ENCODE measurements around the gene CCL26.
A peak's percentile ranks its signal among the peaks of the same experiment; 100 is the strongest.
"Not testable (repeated sequence)": the region's sequence is repeated elsewhere in the genome, so short reads cannot be mapped to it uniquely, and the experiment has no call there.

Gene CCL26

DNA sequence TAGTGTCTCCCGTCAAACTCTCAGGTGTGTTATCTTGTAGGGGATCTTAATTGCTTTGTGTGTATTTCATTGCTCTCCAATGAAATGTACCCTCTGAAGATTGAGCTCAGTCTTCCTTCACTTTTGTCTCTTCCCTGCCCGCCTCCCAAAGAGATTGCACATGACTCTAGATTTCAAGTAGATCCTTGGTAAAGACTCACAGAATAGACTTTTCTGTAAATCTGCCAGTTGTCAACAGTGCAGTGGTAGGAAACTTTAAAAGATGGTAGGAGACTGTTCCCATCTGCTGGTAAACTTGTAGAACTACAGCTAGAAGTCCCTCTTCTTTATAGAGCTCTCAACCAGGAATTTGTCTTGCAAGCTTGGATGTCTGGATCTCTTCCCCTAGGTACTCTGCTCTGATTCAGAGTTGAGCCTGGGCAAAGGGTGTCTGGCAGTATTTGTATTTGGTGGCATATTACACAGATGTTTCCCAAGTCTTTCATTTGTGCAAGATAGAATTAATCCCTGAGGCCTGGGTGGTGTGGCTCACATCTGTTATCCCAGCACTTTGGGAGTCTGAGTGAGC is 9.6 kb downstream of the CCL26 start:
- TF ChIP-seq, protein P1, sequence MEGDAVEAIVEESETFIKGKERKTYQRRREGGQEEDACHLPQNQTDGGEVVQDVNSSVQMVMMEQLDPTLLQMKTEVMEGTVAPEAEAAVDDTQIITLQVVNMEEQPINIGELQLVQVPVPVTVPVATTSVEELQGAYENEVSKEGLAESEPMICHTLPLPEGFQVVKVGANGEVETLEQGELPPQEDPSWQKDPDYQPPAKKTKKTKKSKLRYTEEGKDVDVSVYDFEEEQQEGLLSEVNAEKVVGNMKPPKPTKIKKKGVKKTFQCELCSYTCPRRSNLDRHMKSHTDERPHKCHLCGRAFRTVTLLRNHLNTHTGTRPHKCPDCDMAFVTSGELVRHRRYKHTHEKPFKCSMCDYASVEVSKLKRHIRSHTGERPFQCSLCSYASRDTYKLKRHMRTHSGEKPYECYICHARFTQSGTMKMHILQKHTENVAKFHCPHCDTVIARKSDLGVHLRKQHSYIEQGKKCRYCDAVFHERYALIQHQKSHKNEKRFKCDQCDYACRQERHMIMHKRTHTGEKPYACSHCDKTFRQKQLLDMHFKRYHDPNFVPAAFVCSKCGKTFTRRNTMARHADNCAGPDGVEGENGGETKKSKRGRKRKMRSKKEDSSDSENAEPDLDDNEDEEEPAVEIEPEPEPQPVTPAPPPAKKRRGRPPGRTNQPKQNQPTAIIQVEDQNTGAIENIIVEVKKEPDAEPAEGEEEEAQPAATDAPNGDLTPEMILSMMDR (IDR thresholded peaks at IDR 0.05; ENCODE audit: borderline replicate concordance, insufficient read depth, low read depth, low read length) = peak; percentile 61
- no peak overlapping the region for H3K4me3 ChIP-seq (ENCODE audit: low read depth, low read length)

DNA sequence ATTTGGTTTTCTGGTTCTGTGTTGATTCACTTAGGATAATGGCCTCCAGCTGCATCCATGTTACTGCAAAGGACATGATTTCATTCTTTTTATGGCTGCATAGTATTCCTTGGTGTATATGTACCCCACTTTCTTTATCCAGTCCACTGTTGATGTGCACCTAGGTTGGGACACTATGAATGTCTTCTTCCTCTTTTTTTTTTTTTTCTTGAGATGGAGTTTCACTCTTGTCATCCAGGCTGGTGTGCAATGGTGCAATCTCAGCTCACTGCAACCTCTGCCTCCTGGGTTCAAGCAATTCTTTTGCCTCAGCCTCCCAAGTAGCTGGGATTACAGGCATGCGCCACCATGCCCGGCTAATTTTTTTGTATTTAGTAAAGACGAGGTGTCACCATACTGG is 10.2 kb downstream of the CCL26 start:
- H3K4me3 ChIP-seq (ENCODE audit: low read depth, low read length) = not testable (repeated sequence)

DNA sequence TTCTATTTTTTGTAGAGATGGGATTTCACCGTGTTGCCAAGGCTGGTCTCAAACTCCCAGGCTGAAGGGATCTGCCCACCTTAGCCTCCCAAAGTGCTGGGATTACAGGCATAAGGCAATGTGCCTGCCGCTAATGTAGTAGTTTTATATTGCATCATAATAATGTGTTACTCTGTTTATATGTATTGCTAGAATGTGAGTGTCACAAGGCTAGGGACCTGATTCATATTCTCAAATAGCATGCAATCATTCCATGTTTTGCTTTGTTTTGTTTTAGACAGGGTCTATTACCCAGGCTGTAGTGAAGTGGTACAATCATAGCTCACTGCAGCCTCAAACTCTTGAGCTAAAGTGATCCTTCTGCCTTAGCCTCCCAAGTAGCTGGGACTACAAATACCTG is 13.5 kb downstream of the CCL26 start:
- TF ChIP-seq, protein P1 (IDR thresholded peaks at IDR 0.05; ENCODE audit: borderline replicate concordance, insufficient read depth, low read depth, low read length) = no peak
- H3K4me3 ChIP-seq (ENCODE audit: low read depth, low read length) = no peak overlapping the region

DNA sequence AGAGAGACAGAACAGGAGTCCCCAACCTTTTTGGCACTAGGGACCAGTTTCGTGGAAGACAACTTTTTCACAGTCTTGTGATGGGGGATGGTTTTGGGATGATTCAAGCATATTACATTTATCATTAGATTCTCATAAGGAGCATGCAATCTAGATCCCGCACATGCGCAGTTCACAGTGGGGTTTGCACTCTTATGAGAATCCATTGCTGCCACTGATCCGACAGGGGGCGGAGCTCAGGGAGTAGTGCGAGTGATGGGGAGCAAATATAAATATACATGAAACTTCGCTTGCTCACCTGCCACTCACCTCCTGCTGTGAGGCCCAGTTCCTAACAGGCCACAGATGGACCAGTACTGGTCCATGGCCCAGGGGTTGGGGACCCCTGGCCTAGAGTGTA is 14.2 kb downstream of the CCL26 start:
- TF ChIP-seq, protein P1 (IDR thresholded peaks at IDR 0.05; ENCODE audit: borderline replicate concordance, insufficient read depth, low read depth, low read length) = no peak

DNA sequence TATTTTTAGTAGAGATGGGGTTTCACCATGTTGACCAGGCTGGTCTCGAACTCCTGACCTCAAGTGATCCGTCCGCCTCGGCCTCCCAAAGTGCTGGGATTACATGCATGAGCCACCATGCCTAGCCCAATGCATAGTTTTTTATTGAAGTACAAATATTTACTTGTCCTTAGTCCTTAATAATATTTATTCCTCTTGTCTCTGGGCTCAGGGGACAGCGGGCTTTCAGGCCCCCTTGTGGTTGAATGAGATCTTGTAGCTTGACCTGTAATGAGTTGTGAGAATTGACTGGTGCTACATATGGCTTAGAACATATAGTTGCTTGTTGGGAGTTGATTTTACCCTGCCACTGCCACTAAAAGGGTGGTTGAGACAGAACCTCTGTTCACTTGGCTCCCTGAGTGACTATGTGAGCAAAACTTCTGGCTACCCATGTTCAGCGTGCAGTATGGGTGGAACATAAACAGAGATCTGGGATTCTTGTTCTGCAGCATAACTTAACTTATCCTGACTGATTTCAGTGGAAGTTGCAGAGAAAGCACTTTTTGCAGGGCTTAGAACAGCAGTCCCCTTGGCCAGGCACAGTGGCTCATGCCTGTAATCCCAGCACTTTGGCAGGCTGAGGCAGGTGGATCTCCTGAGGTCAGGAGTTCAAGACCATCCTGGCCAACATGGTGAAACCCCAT is 14.9 kb downstream of the CCL26 start:
- TF ChIP-seq, protein P1 (IDR thresholded peaks at IDR 0.05; ENCODE audit: borderline replicate concordance, insufficient read depth, low read depth, low read length) = peak; percentile 40; the same call in 1 of the 2 replicates
- H3K4me3 ChIP-seq (ENCODE audit: low read depth, low read length) = no peak overlapping the region

More for the DNA sequence above, 14.2 kb downstream of the CCL26 start:
- no peak overlapping the region for H3K4me3 ChIP-seq (ENCODE audit: low read depth, low read length)

DNA sequence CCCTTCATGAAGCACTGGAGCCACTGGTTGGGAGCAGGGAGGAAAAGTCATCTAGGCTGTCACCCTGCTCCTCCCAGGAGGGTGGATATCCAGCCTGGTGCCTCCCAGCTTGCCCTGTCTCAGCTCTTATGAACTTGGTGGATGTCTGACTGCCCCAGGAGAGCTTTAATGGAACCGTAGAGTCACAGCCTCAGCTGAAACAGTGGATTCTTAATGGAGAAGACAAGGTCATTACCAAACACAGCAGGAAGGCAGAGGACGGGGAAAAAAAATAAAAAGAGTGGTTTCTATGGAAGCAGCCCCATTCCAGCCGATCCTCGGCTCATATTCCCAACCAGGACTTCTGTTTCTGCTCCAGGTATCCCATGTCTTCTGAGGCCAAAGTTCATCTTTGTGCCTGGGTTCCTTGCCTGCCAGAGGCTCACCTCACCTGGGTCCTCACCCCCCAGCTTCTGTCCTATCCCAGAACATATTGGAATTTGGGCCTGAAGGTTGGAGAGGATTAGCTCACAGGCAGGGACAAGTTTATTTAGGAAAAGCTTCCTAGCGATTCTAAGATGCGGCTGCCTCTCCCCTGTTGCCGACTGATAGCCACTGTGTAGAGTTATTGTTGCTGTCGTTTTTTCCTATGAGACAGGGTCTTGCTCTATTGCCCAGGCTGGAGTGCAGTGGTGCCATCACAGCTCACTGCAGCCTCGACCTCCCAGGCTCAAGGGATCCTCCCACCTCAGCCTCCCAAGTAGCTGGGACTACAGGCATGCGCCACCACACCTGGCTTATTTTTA is 15.6 kb downstream of the CCL26 start:
- TF ChIP-seq, protein P1 (IDR thresholded peaks at IDR 0.05; ENCODE audit: borderline replicate concordance, insufficient read depth, low read depth, low read length) = no peak
- H3K4me3 ChIP-seq (ENCODE audit: low read depth, low read length) = no peak overlapping the region

DNA sequence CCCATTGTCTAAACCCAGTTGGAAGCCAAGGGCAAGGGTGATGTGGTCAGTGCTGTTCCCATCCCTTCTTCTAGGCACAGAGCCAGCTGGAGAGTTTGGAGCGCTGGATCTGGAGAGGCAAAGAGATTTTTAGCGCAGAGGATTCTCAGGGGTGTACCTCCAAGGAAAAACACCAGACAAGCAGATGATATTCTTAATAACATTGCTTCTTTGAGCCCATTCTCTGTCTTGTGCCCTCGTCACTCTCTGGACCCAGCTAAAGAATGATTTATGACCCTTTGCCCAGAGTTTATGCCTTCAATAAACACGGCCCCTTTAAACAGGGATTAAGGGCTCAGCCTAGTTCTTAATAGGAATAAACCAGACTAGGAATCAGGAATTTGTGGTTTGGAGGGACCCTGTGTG is 28.6 kb downstream of the CCL26 start:
- TF ChIP-seq, protein P1 (IDR thresholded peaks at IDR 0.05; ENCODE audit: borderline replicate concordance, insufficient read depth, low read depth, low read length) = no peak
- no peak overlapping the region for H3K4me3 ChIP-seq (ENCODE audit: low read depth, low read length)
